Measurements from ENCODE around the gene DYNLT1.

DYNLT1 gene

DNA sequence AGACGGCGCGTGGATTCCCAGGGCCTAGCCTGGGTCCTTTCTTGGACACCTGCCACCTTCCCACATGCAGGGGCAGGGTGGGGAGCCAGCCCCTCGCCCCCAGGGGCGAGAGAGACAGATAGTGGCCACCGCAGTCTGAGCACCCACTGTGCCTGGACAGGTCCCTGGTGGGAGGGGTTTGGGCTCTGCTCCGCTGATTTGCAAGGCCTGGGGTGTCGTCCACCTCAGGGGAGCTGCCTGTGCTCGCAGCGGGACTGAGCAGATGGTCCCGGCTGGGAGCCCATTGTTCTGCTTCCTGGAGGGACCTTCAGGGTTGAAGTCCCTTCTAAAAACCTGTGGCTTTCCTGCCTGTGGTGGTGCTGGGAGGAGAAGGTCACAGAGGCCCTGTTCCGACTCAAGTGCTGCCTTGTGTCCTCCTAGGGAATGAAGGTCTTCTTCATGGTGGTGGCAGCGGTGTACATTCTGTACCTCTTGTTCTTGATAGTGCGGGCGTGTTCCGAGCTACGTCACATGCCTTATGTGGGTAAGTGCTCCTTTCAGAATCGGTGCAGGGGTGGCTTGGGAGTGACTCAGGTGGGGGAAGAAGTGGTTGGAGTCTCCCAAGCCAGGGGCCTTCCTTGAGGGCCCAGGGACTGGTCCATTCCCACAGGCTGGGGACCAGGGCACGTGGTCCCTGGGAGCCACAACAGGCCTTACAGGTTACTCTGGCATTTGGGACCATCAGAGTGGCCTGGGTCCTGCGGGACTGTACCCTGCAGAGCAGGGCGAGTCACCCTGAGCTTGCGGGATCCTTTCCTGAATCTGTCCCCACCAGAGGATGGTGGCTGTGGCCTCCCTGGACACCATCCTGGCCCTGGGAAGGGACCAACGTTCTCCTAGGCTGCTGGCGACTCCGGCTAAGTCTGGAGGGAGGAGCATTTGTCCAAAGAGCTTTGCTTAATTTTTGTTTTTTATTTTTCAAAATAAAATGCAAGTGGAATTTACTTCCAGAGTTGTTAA lies 19.6 kb downstream of the DYNLT1 start:
- H3K4me1 Mint-ChIP-seq = peaks cover 61% of the 10 kb centered on the region
- TF ChIP-seq, protein P1, sequence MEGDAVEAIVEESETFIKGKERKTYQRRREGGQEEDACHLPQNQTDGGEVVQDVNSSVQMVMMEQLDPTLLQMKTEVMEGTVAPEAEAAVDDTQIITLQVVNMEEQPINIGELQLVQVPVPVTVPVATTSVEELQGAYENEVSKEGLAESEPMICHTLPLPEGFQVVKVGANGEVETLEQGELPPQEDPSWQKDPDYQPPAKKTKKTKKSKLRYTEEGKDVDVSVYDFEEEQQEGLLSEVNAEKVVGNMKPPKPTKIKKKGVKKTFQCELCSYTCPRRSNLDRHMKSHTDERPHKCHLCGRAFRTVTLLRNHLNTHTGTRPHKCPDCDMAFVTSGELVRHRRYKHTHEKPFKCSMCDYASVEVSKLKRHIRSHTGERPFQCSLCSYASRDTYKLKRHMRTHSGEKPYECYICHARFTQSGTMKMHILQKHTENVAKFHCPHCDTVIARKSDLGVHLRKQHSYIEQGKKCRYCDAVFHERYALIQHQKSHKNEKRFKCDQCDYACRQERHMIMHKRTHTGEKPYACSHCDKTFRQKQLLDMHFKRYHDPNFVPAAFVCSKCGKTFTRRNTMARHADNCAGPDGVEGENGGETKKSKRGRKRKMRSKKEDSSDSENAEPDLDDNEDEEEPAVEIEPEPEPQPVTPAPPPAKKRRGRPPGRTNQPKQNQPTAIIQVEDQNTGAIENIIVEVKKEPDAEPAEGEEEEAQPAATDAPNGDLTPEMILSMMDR (IDR thresholded peaks at IDR 0.05) = no peak

DNA sequence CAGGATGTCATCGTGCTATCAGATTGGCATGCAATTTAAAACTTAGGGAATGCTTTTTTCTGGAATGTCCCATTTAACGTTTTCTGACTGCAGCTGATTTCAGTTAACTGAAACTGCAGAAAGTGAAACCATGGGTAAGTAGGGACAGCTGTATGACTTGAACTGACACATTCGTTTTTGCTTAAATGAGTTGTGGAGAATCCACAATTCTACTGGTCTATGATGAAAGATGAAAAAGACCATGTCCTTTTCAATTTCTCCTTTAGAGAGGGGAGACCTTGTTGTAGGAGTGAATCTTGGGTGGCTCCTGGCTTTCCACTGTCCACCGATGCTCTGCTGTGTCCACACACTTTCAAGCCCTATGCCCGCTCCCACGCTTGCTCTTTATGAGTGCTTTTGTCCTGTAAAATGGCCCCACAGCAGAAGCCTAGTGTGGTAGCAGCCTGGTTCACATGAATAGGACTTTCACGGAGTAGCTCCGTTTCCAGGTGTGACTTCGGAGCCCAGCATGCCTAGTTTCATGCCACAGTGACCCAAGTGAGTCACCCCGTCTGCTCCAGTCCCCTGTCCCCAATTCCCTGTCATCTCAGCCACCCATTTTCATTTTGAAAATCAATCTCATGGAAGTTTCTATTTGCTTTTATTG lies 21.9 kb downstream of the DYNLT1 start:
- Mint-ChIP-seq H3K9me3 (peaks cover 15% of the 10 kb centered on the region), H3K36me3 (ENCODE audit: low read depth) (peaks cover 81% of the 10 kb centered on the region), H3K4me3 (no peak overlapping the region), H3K27me3 (ENCODE audit: low read depth, poor library complexity) (no peaks in the 10 kb centered on the region), H3K4me1 (peaks cover 39% of the 10 kb centered on the region), H3K27ac (no peak overlapping the region)
- no peak for DNase-seq
- TF ChIP-seq, protein P1 (IDR thresholded peaks at IDR 0.05) = no peak

More for the DNA sequence above, 19.6 kb downstream of the DYNLT1 start:
- peak overlapping the region; percentile 93 for H3K27ac Mint-ChIP-seq
- H3K9me3 Mint-ChIP-seq = no peaks in the 10 kb centered on the region
- H3K27me3 Mint-ChIP-seq (ENCODE audit: low read depth, poor library complexity) = no peaks in the 10 kb centered on the region
- no peak for DNase-seq
- no peak overlapping the region for H3K4me3 Mint-ChIP-seq
- peaks cover 70% of the 10 kb centered on the region for H3K36me3 Mint-ChIP-seq (ENCODE audit: low read depth)

GRCh38 chr6:158621694-158622544 lies 22.6 kb downstream of the DYNLT1 start:
- no peak for DNase-seq
- no peak overlapping the region for H3K4me3 Mint-ChIP-seq
- peaks cover 31% of the 10 kb centered on the region for H3K4me1 Mint-ChIP-seq
- peaks cover 84% of the 10 kb centered on the region for H3K36me3 Mint-ChIP-seq (ENCODE audit: low read depth)
- no peak overlapping the region for H3K27ac Mint-ChIP-seq
- TF ChIP-seq, protein P1 (IDR thresholded peaks at IDR 0.05) = no peak
- peaks cover 22% of the 10 kb centered on the region for H3K9me3 Mint-ChIP-seq
- H3K27me3 Mint-ChIP-seq (ENCODE audit: low read depth, poor library complexity) = no peaks in the 10 kb centered on the region

- TF ChIP-seq, protein P1 (IDR thresholded peaks at IDR 0.05) = no peak
- peaks cover 30% of the 10 kb centered on the region for H3K9me3 Mint-ChIP-seq
- H3K4me1 Mint-ChIP-seq = peaks cover 23% of the 10 kb centered on the region
- peak overlapping the region; percentile 72 for H3K27ac Mint-ChIP-seq
- no peak overlapping the region for H3K4me3 Mint-ChIP-seq
- peaks cover 86% of the 10 kb centered on the region for H3K36me3 Mint-ChIP-seq (ENCODE audit: low read depth)
- no peaks in the 10 kb centered on the region for H3K27me3 Mint-ChIP-seq (ENCODE audit: low read depth, poor library complexity)
- DNase-seq = no peak
Measured at GRCh38 chr6:158620963-158621693, 23.4 kb downstream of the DYNLT1 start.

All from nephron progenitor cell (in vitro differentiated cells).